ACC112 (cell line): Measurements from ENCODE around the gene BTBD9.

ENCODE experiments used
- H2AFZ ChIP-seq: fragments of 200-600 bp; sonication (generic); one replicate; pipeline ENCODE4 v1.6.0; 2017; ENCODE audit warnings: antibody characterized with exemption, low read length; ENCODE audit not compliant: unreplicated experiment
- H3K27ac ChIP-seq: fragments of 200-600 bp; sonication (generic); 2 replicates; pipeline ENCODE4 v1.5.1; 2014; ENCODE audit warnings: low read depth, mild to moderate bottlenecking, antibody characterized with exemption, low read length, moderate library complexity
- H3K27me3 ChIP-seq: fragments of 200-600 bp; sonication (generic); 2 replicates; pipeline ENCODE4 v1.6.1; 2014; ENCODE audit warnings: mild to moderate bottlenecking, antibody characterized with exemption, low read length, moderate library complexity, mixed read lengths; ENCODE audit not compliant: insufficient read depth
- H3K36me3 ChIP-seq: fragments of 200-600 bp; sonication (generic); 2 replicates; pipeline ENCODE4 v1.6.1; 2016; ENCODE audit warnings: mild to moderate bottlenecking, antibody characterized with exemption, low read length, moderate library complexity, mixed read lengths; ENCODE audit not compliant: insufficient read depth
- H3K4me1 ChIP-seq: fragments of 200-600 bp; sonication (generic); one replicate; pipeline ENCODE4 v1.6.1; 2016; ENCODE audit warnings: low read length, mixed read lengths; ENCODE audit not compliant: insufficient read depth, unreplicated experiment, control insufficient read depth
- H3K4me3 ChIP-seq: fragments of 200-600 bp; sonication (generic); 2 replicates; pipeline ENCODE4 v1.5.1; 2014; ENCODE audit warnings: mild to moderate bottlenecking, low read depth, low read length
- H3K79me2 ChIP-seq: fragments of 200-600 bp; sonication (generic); one replicate; pipeline ENCODE4 v1.6.0; 2016; ENCODE audit warnings: low read length; ENCODE audit not compliant: control insufficient read depth, unreplicated experiment, insufficient read depth

BTBD9 gene

GRCh38 chr6:38396209-38396608, 243.5 kb downstream of the BTBD9 start:
- no peaks in the 10 kb centered on the region for H3K36me3 ChIP-seq

DNA sequence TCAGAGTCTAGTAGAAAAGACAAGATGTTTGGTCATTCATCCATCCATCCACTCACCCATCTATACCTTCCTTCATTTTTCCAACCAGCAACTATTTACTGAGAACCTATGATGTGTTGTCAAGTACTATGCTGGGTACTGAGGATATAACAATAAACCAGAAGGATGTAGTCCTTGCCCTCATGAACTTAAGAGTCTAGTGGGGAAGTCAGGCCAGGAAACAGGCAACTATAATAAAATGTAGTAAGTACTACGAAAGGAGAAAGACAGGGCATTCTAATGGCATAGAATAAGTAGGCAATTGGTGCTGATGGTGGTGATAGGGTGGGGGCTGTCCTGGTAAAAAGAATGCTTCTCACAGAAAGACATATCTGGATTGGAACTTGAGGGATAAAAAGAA, 245.7 kb downstream of the BTBD9 start:
- Histone ChIP-seq H3K36me3 (no peaks in the 10 kb centered on the region), H3K4me1 (peaks cover 9% of the 10 kb centered on the region), H2AFZ (no peak overlapping the region), H3K4me3 (no peak overlapping the region), H3K27ac (no peak overlapping the region), H3K27me3 (no peaks in the 10 kb centered on the region), H3K79me2 (no peaks in the 10 kb centered on the region)

More at GRCh38 chr6:38396209-38396608, 243.5 kb downstream of the BTBD9 start:
- Histone ChIP-seq H3K4me3 (no peak overlapping the region), H3K4me1 (peaks cover 5% of the 10 kb centered on the region), H3K27me3 (no peaks in the 10 kb centered on the region), H3K27ac (no peak overlapping the region), H2AFZ (no peak overlapping the region), H3K79me2 (no peaks in the 10 kb centered on the region)

- Histone ChIP-seq H3K79me2 (no peaks in the 10 kb centered on the region), H3K4me1 (peaks cover 9% of the 10 kb centered on the region), H2AFZ (no peak overlapping the region), H3K27me3 (no peaks in the 10 kb centered on the region), H3K4me3 (no peak overlapping the region), H3K36me3 (no peaks in the 10 kb centered on the region), H3K27ac (no peak overlapping the region)
These were observed 247.8 kb downstream of the BTBD9 start for GRCh38 chr6:38391626-38392579.

GRCh38 chr6:38391206-38391605, 248.5 kb downstream of the BTBD9 start:
- Histone ChIP-seq H3K27ac (no peak overlapping the region), H3K4me3 (no peak overlapping the region), H3K4me1 (peaks cover 9% of the 10 kb centered on the region), H3K36me3 (no peaks in the 10 kb centered on the region), H3K27me3 (no peaks in the 10 kb centered on the region), H2AFZ (no peak overlapping the region), H3K79me2 (no peaks in the 10 kb centered on the region)

GRCh38 chr6:38389875-38390274, 249.9 kb downstream of the BTBD9 start:
- H3K27ac ChIP-seq, result no peak overlapping the region
- H3K79me2 ChIP-seq, result no peaks in the 10 kb centered on the region
- H3K27me3 ChIP-seq, result no peaks in the 10 kb centered on the region
- H3K4me3 ChIP-seq, result no peak overlapping the region
- H3K36me3 ChIP-seq, result no peaks in the 10 kb centered on the region
- H2AFZ ChIP-seq, result no peak overlapping the region
- peaks cover 9% of the 10 kb centered on the region for H3K4me1 ChIP-seq

DNA sequence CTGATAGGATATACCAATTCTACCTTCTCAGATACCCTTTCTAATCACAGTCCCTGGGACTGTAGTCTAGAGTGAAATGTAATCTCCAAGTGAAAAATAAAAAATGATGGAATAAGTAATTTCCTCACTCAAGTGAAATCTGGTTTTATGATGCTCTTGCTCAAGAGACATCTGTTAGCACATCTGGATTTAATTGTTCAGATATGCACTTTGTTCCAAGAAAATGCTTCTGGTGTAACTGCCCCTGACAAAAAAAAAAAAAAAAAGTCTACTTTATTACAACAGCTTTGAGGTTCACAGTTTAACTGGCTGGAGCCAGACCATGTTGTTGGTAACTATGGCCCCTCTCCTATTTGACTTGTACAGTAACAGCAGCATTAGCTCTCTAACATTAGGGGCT, 251.8 kb downstream of the BTBD9 start:
- H2AFZ ChIP-seq, result no peak overlapping the region
- H3K36me3 ChIP-seq, result no peaks in the 10 kb centered on the region
- H3K4me3 ChIP-seq, result no peak overlapping the region
- no peaks in the 10 kb centered on the region for H3K27me3 ChIP-seq
- H3K79me2 ChIP-seq, result no peaks in the 10 kb centered on the region
- peaks cover 9% of the 10 kb centered on the region for H3K4me1 ChIP-seq
- H3K27ac ChIP-seq, result no peak overlapping the region

DNA sequence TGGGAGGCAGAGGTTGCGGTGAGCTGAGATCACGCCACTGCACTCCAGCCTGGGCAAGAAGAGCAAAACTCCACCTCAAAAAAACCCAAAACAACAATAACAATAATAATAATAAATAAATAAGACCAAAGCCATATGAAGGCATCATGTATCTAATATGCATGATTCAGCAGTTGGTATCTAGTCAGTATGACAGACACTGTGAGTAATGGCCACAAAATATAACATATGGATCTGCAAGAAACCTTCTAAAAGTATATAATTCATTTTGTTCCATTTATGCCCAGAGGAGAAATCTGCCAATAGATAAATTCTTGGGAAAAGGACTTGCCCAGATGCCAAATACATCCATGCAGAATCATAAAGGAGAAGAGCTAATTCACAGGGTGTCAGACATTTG, 252.3 kb downstream of the BTBD9 start:
- Histone ChIP-seq H3K27ac (no peak overlapping the region), H3K36me3 (no peaks in the 10 kb centered on the region), H3K27me3 (no peaks in the 10 kb centered on the region), H3K79me2 (no peaks in the 10 kb centered on the region), H2AFZ (no peak overlapping the region), H3K4me1 (peaks cover 9% of the 10 kb centered on the region), H3K4me3 (no peak overlapping the region)

- Histone ChIP-seq H3K4me1 (no peaks in the 10 kb centered on the region), H3K4me3 (no peak overlapping the region), H3K36me3 (no peaks in the 10 kb centered on the region), H3K79me2 (no peaks in the 10 kb centered on the region), H3K27ac (no peak overlapping the region), H3K27me3 (no peaks in the 10 kb centered on the region), H2AFZ (no peak overlapping the region)
These were observed 260.9 kb downstream of the BTBD9 start for GRCh38 chr6:38378801-38379200.

DNA sequence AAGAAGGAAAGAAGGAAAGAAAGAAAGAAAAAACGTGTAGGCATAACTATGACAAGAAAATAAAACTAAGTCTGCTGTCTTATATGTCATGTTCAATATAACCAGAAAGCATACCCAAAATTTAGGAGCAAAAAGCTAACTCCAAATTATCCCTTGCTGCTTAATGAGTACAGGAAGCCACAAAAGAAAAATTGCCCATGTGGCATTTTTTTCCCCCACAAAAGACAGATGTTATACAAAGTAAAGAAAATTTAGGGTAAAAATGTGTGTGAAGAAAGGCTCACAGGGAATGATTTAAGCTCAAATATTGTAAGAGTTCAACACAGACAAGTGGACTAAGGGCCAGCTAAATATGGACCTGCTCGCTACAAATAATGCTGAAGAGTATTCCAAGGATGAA, 263.8 kb downstream of the BTBD9 start:
- Histone ChIP-seq H3K27me3 (no peaks in the 10 kb centered on the region), H2AFZ (no peak overlapping the region), H3K79me2 (no peaks in the 10 kb centered on the region), H3K4me3 (no peak overlapping the region), H3K27ac (no peak overlapping the region), H3K36me3 (no peaks in the 10 kb centered on the region), H3K4me1 (no peaks in the 10 kb centered on the region)

GRCh38 chr6:38375341-38375740, 264.4 kb downstream of the BTBD9 start:
- no peak overlapping the region for H3K4me3 ChIP-seq
- no peaks in the 10 kb centered on the region for H3K36me3 ChIP-seq
- no peaks in the 10 kb centered on the region for H3K4me1 ChIP-seq
- H2AFZ ChIP-seq, result no peak overlapping the region
- no peaks in the 10 kb centered on the region for H3K79me2 ChIP-seq
- no peaks in the 10 kb centered on the region for H3K27me3 ChIP-seq
- no peak overlapping the region for H3K27ac ChIP-seq

DNA sequence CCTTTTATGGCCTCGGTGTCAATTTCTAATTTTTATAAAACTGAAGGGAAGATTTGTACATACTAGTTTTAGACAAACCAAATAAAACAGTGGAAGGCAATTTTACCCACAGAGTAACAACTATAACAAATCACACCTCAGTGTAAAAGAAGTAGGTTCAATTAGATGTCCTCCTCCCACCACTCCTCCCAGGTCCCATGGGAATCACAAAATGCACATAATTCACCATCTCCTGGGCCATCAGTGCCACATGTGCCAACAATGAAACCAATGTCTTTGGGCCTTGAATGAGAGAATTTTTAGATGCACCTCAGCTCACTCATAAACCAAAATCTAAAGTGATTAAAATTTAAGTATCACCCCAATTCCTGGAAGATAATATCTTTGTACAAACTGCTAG, 267.8 kb downstream of the BTBD9 start:
- H3K36me3 ChIP-seq, result no peaks in the 10 kb centered on the region
- H3K4me1 ChIP-seq, result no peaks in the 10 kb centered on the region
- no peaks in the 10 kb centered on the region for H3K27me3 ChIP-seq
- H3K79me2 ChIP-seq, result no peaks in the 10 kb centered on the region
- no peak overlapping the region for H3K27ac ChIP-seq
- H2AFZ ChIP-seq, result no peak overlapping the region
- no peak overlapping the region for H3K4me3 ChIP-seq
